ENCODE results near the gene AMY1B.
"Not testable (repeated sequence)": the region's sequence is repeated elsewhere in the genome, so short reads cannot be mapped to it uniquely, and the experiment has no call there.

The AMY1B gene

GRCh38 chr1:103696110-103696509, at the start of gene AMY1B:
TSS of gene AMY1B (minus strand) at chr1:103696210. CDS start at chr1:103695639, 571 bp downstream.
- not testable (repeated sequence) for DNase-seq

- DNase-seq = not testable (repeated sequence)
Measured at GRCh38 chr1:103745040-103745439, 49.0 kb upstream of the AMY1B start.

GRCh38 chr1:103744449-103744848, 48.4 kb upstream of the AMY1B start:
- not testable (repeated sequence) for DNase-seq

GRCh38 chr1:103738031-103738430, 42.0 kb upstream of the AMY1B start:
- DNase-seq = not testable (repeated sequence)

GRCh38 chr1:103735334-103735733, 39.3 kb upstream of the AMY1B start:
- DNase-seq = not testable (repeated sequence)

GRCh38 chr1:103721473-103721872, 25.5 kb upstream of the AMY1B start:
- DNase-seq = not testable (repeated sequence)

GRCh38 chr1:103717404-103717803, 21.4 kb upstream of the AMY1B start:
- not testable (repeated sequence) for DNase-seq

- not testable (repeated sequence) for DNase-seq
Measured at GRCh38 chr1:103710381-103710780, 14.4 kb upstream of the AMY1B start.

- not testable (repeated sequence) for DNase-seq
Measured at GRCh38 chr1:103707670-103708069, 11.7 kb upstream of the AMY1B start.

- DNase-seq = not testable (repeated sequence)
Measured at GRCh38 chr1:103701256-103701655, 5.2 kb upstream of the AMY1B start.

- DNase-seq = not testable (repeated sequence)
Measured at GRCh38 chr1:103700669-103701068, 4.7 kb upstream of the AMY1B start.

GRCh38 chr1:103697430-103697829, 1.4 kb upstream of the AMY1B start:
- DNase-seq = not testable (repeated sequence)

GRCh38 chr1:103676335-103676734, 19.7 kb downstream of the AMY1B start:
- not testable (repeated sequence) for DNase-seq

GRCh38 chr1:103655460-103655859, 40.5 kb downstream of the AMY1B start, which contains the start of gene AMY1A:
TSS of gene AMY1A (plus strand) at chr1:103655760. CDS start at chr1:103656331, 571 bp downstream.
- DNase-seq = not testable (repeated sequence)

- DNase-seq = not testable (repeated sequence)
Measured at GRCh38 chr1:103654133-103654532, 41.9 kb downstream of the AMY1B start.

- not testable (repeated sequence) for DNase-seq
Measured at GRCh38 chr1:103650889-103651288, 45.1 kb downstream of the AMY1B start.

- DNase-seq = not testable (repeated sequence)
Measured at GRCh38 chr1:103650305-103650704, 45.7 kb downstream of the AMY1B start.

GRCh38 chr1:103643908-103644307, 52.1 kb downstream of the AMY1B start:
- DNase-seq = not testable (repeated sequence)

- DNase-seq = not testable (repeated sequence)
Measured at GRCh38 chr1:103641194-103641593, 54.8 kb downstream of the AMY1B start.
